Caco-2 (cell line): ENCODE results near the gene PRR33. TPM values are rescaled to one million over a fixed set of nuclear protein-coding genes. Genes with fewer than 3 reads are reported as not detected.

Experiments used
- BruUV-seq: library from RNA; stranded (reverse); fragments of 400-500 nt; replicated peaks from 2 replicates; lab custom pipeline; 2021; lab: Mats Ljungman, UMichigan
- CTCF ChIA-PET: fragments of 300-600 bp; sonication (Branson Sonifier 250); formaldehyde crosslinking; loops from one replicate; lab custom pipeline; 2022; ENCODE audit warnings: antibody characterized with exemption; lab: Charles Lee
- POLR2A ChIA-PET: fragments of 300-600 bp; sonication (Branson Sonifier 250); formaldehyde crosslinking; loops from one replicate; lab custom pipeline; 2022; ENCODE audit warnings: antibody characterized with exemption; lab: Charles Lee
- DNase-seq, 2 experiments: peaks; one replicate each; pipeline versions ENCODE4 v3.0.0 to v3.0.0-alpha.2; 2020 to 2022
- H3K27me3 ChIP-seq: replicated peaks from 2 replicates; pipeline ENCODE4 v1.6.0; 2011; ENCODE audit warnings: low read length; ENCODE audit not compliant: control insufficient read depth, insufficient read depth
- H3K36me3 ChIP-seq: 2 replicates; pipeline ENCODE4 v1.5.1; 2011; ENCODE audit warnings: low read length; ENCODE audit not compliant: control insufficient read depth, insufficient read depth
- H3K4me1 ChIP-seq: fragments of 250-450 bp; sonication (Bioruptor Pico); 2 replicates; pipeline ENCODE4 v1.5.1; 2020; ENCODE audit warnings: mild to moderate bottlenecking
- H3K4me3 ChIP-seq: 2 replicates; pipeline ENCODE4 v1.5.1; 2011; ENCODE audit warnings: low read depth, mild to moderate bottlenecking, control low read depth, low read length
- H3K9me3 ChIP-seq: fragments of 250-450 bp; sonication (Bioruptor Pico); 2 replicates; pipeline ENCODE4 v1.5.1; 2020; ENCODE audit warnings: mild to moderate bottlenecking, moderate library complexity
- H3K27ac Mint-ChIP-seq: one replicate; pipeline ENCODE4 v1.8.0; 2022; ENCODE audit warnings: mixed read lengths; ENCODE audit not compliant: unreplicated experiment
- H3K27me3 Mint-ChIP-seq: one replicate; pipeline ENCODE4 v1.8.0; 2022; ENCODE audit warnings: mixed read lengths; ENCODE audit not compliant: insufficient read depth, unreplicated experiment
- H3K36me3 Mint-ChIP-seq: one replicate; pipeline ENCODE4 v1.8.0; 2022; ENCODE audit warnings: mild to moderate bottlenecking, mixed read lengths; ENCODE audit not compliant: insufficient read depth, unreplicated experiment
- H3K4me1 Mint-ChIP-seq: one replicate; pipeline ENCODE4 v1.8.0; 2022; ENCODE audit warnings: low read depth, mixed read lengths; ENCODE audit not compliant: unreplicated experiment
- H3K4me3 Mint-ChIP-seq: one replicate; pipeline ENCODE4 v1.8.0; 2022; ENCODE audit warnings: mild to moderate bottlenecking, moderate library complexity, mixed read lengths; ENCODE audit not compliant: unreplicated experiment
- H3K9me3 Mint-ChIP-seq: one replicate; pipeline ENCODE4 v1.8.0; 2022; ENCODE audit warnings: mixed read lengths; ENCODE audit not compliant: unreplicated experiment
- intact Hi-C: fragments of 100-400 bp; cut with micrococcal nuclease; formaldehyde crosslinking; loops from one replicate; pipeline ENCODE4 v1.10.0; 2022; ENCODE audit not compliant: unreplicated experiment
- total RNA-seq: library from RNA; stranded (reverse); gene quantifications from 2 replicates; pipeline ENCODE4 v1.2.3, GENCODE V29; 2022
- TF ChIP-seq, protein P1 (sequence below), 2 experiments: fragments of 200-600 bp in 1 of 2; IDR thresholded peaks; 1 replicate in 1 of 2; 2 replicates in 1 of 2; pipeline versions ENCODE4 v1.5.1 to v1.8.0; 2011 to 2022; ENCODE audit warnings: antibody characterized with exemption in 1 of 2, control low read depth in 1 of 2, inconsistent platforms in 1 of 2, low read depth in 1 of 2, low read length in 1 of 2, mild to moderate bottlenecking in 1 of 2, moderate library complexity in 1 of 2; ENCODE audit not compliant: insufficient read depth in 1 of 2, severe bottlenecking in 1 of 2, unreplicated experiment in 1 of 2

The PRR33 gene
- total RNA-seq, 1 experiment from 2014 or later: not detected

GRCh38 chr11:1934335-1935155, 42.9 kb upstream of the PRR33 start:
- Mint-ChIP-seq H3K9me3 (no peaks in the 10 kb centered on the region), H3K27ac (no peak overlapping the region), H3K36me3 (no peaks in the 10 kb centered on the region), H3K4me1 (peaks cover 8% of the 10 kb centered on the region), H3K27me3 (peaks cover 5% of the 10 kb centered on the region), H3K4me3 (no peak overlapping the region)
- intact Hi-C loops: no loop called here
- Histone ChIP-seq H3K27me3 (no peaks in the 10 kb centered on the region), H3K4me3 (no peak overlapping the region), H3K36me3 (no peaks in the 10 kb centered on the region), H3K4me1 (no peaks in the 10 kb centered on the region; the same call in 1 of the 2 replicates), H3K9me3 (no peaks in the 10 kb centered on the region)
- POLR2A ChIA-PET: no interaction called here
- TF ChIP-seq, protein P1, sequence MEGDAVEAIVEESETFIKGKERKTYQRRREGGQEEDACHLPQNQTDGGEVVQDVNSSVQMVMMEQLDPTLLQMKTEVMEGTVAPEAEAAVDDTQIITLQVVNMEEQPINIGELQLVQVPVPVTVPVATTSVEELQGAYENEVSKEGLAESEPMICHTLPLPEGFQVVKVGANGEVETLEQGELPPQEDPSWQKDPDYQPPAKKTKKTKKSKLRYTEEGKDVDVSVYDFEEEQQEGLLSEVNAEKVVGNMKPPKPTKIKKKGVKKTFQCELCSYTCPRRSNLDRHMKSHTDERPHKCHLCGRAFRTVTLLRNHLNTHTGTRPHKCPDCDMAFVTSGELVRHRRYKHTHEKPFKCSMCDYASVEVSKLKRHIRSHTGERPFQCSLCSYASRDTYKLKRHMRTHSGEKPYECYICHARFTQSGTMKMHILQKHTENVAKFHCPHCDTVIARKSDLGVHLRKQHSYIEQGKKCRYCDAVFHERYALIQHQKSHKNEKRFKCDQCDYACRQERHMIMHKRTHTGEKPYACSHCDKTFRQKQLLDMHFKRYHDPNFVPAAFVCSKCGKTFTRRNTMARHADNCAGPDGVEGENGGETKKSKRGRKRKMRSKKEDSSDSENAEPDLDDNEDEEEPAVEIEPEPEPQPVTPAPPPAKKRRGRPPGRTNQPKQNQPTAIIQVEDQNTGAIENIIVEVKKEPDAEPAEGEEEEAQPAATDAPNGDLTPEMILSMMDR (IDR thresholded peaks at IDR 0.05; ENCODE audit: insufficient read depth in 1 of 2, low read depth in 1 of 2, low read length in 1 of 2, severe bottlenecking in 1 of 2, unreplicated experiment in 1 of 2): no peak
- peak; percentile 0 to 34 for DNase-seq
- CTCF ChIA-PET: interaction anchor here (1.4 kb wide), 1 partner anchor 52 kb away, joined by 4 read pairs; no protein-coding TSS in a partner anchor
- BruUV-seq: no TSS peak

DNA sequence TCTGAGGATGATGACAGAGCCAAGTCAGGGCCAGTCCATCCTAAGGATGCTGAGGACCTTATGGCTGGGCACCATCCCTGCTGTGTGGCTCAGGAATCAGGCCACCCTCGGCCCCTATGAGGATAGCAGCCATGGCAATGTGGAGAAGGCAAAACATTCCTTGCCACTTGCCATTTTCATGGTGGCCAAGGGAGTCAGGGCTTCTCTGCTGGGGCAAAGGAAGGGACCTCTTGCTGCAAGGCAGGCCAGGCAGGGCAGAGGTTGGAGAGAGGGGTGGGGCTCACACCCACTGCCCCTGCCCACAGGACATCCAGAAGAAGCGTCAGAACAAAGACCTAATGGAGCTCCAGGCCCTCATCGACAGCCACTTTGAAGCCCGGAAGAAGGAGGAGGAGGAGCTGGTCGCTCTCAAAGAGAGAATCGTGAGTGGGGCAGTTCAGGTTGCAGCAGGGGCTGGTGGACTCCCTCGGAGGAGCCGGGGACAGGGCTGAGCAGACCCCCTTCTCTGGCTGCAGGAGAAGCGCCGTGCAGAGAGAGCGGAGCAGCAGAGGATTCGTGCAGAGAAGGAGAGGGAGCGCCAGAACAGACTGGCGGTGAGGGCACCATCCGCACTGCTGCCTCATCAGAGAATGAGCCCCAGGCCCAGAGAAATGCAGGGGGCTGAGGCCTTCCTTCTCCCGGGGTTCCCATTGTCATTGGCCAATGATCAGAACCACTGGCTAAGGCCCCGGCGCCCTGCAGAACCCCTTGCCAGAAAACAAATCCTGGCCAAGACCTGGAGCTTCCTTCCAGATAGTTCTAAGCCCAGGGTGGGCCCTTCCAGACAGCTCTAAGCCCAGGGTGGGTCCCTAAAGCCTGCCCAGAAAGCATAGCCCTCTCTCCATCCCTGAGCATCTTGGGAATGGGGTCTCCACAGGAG, 42.0 kb upstream of the PRR33 start:
- intact Hi-C loops: no loop called here
- H3K9me3 Mint-ChIP-seq: no peaks in the 10 kb centered on the region
- H3K36me3 Mint-ChIP-seq: no peaks in the 10 kb centered on the region
- TF ChIP-seq, protein P1 (IDR thresholded peaks at IDR 0.05; ENCODE audit: insufficient read depth in 1 of 2, low read depth in 1 of 2, low read length in 1 of 2, severe bottlenecking in 1 of 2, unreplicated experiment in 1 of 2): no peak
- no peaks in the 10 kb centered on the region; the same call in 1 of the 2 replicates for H3K4me1 ChIP-seq
- no peaks in the 10 kb centered on the region for H3K9me3 ChIP-seq
- no peak overlapping the region for H3K4me3 ChIP-seq
- H3K27me3 Mint-ChIP-seq: peaks cover 5% of the 10 kb centered on the region
- H3K27ac Mint-ChIP-seq: no peak overlapping the region
- peak in 1 of 2 experiments; percentile 22 for DNase-seq
- H3K4me3 Mint-ChIP-seq: no peak overlapping the region
- ChIA-PET CTCF (no interaction called here), POLR2A (interaction anchor here (0.5 kb wide), 1 partner anchor 21 kb away, joined by 3 read pairs; no protein-coding TSS in a partner anchor)
- no peaks in the 10 kb centered on the region for H3K36me3 ChIP-seq
- peaks cover 8% of the 10 kb centered on the region for H3K4me1 Mint-ChIP-seq
- H3K27me3 ChIP-seq: no peaks in the 10 kb centered on the region
- BruUV-seq: no TSS peak

DNA sequence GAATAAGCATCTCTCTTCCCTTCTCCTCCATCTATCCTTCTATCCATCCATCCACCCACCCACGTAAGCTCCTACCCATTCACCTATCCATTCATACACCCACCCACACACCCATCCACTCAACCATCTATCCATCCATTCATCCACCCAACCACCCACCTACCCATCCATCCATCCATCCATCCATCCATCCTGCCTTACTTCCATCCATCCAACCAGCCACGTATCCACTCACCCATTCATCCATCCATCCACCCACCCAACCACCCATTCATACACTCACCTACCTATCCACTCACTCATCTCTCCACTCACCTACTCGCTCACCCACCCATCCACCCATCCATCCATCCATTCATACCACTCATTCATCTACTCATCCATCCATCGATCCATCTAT, 41.0 kb upstream of the PRR33 start:
- H3K4me3 ChIP-seq: no peak overlapping the region
- no peaks in the 10 kb centered on the region for H3K36me3 Mint-ChIP-seq
- no peaks in the 10 kb centered on the region for H3K9me3 ChIP-seq
- no TSS peak for BruUV-seq
- intact Hi-C loops: no loop called here
- H3K27me3 ChIP-seq: no peaks in the 10 kb centered on the region
- H3K4me1 ChIP-seq: no peaks in the 10 kb centered on the region; the same call in 1 of the 2 replicates
- ChIA-PET POLR2A (no interaction called here), CTCF (interaction anchor here (1.4 kb wide), 1 partner anchor 218 kb away, joined by 3 read pairs; no protein-coding TSS in a partner anchor)
- H3K4me3 Mint-ChIP-seq: no peak overlapping the region
- DNase-seq: peak in 1 of 2 experiments; percentile 3
- no peak overlapping the region for H3K27ac Mint-ChIP-seq
- peaks cover 5% of the 10 kb centered on the region for H3K27me3 Mint-ChIP-seq
- TF ChIP-seq, protein P1 (IDR thresholded peaks at IDR 0.05; ENCODE audit: insufficient read depth in 1 of 2, low read depth in 1 of 2, low read length in 1 of 2, severe bottlenecking in 1 of 2, unreplicated experiment in 1 of 2): no peak
- no peaks in the 10 kb centered on the region for H3K36me3 ChIP-seq
- H3K4me1 Mint-ChIP-seq: peaks cover 8% of the 10 kb centered on the region
- no peaks in the 10 kb centered on the region for H3K9me3 Mint-ChIP-seq
